ENCODE results near the gene MYH11.

MYH11 gene

GRCh38 chr16:15770512-15770911 lies 86.3 kb downstream of the MYH11 start:
- TF ChIP-seq CTCF (IDR thresholded peaks at IDR 0.05; ENCODE audit: poor library complexity, severe bottlenecking), result no peak
- no peak for DNase-seq (ENCODE audit: low spot score)
- no peak overlapping the region for H3K4me3 ChIP-seq (ENCODE audit: severe bottlenecking)
- no peaks in the 10 kb centered on the region for H3K36me3 ChIP-seq (ENCODE audit: low read depth)
- no peaks in the 10 kb centered on the region for H3K4me1 ChIP-seq (ENCODE audit: insufficient read depth, poor library complexity, severe bottlenecking)
- H3K27ac ChIP-seq (ENCODE audit: poor library complexity, severe bottlenecking), result no peak overlapping the region
- H3K27me3 ChIP-seq (ENCODE audit: insufficient read depth, poor library complexity, severe bottlenecking), result no peaks in the 10 kb centered on the region
- ATAC-seq (ENCODE audit: low read depth), result no peak
- H3K9me3 ChIP-seq (ENCODE audit: severe bottlenecking), result no peaks in the 10 kb centered on the region

- Histone ChIP-seq H3K9me3 (ENCODE audit: severe bottlenecking) (no peaks in the 10 kb centered on the region), H3K27me3 (ENCODE audit: insufficient read depth, poor library complexity, severe bottlenecking) (no peaks in the 10 kb centered on the region), H3K4me1 (ENCODE audit: insufficient read depth, poor library complexity, severe bottlenecking) (no peaks in the 10 kb centered on the region), H3K36me3 (ENCODE audit: low read depth) (no peaks in the 10 kb centered on the region), H3K27ac (ENCODE audit: poor library complexity, severe bottlenecking) (no peak overlapping the region), H3K4me3 (ENCODE audit: severe bottlenecking) (no peak overlapping the region)
- TF ChIP-seq CTCF (IDR thresholded peaks at IDR 0.05; ENCODE audit: poor library complexity, severe bottlenecking), result no peak
- no peak for DNase-seq (ENCODE audit: low spot score)
- no peak for ATAC-seq (ENCODE audit: low read depth)
Measured at GRCh38 chr16:15770107-15770506, 86.7 kb downstream of the MYH11 start.

- H3K4me1 ChIP-seq (ENCODE audit: insufficient read depth, poor library complexity, severe bottlenecking), result no peaks in the 10 kb centered on the region
Measured at GRCh38 chr16:15769239-15769638, 87.6 kb downstream of the MYH11 start.

DNA sequence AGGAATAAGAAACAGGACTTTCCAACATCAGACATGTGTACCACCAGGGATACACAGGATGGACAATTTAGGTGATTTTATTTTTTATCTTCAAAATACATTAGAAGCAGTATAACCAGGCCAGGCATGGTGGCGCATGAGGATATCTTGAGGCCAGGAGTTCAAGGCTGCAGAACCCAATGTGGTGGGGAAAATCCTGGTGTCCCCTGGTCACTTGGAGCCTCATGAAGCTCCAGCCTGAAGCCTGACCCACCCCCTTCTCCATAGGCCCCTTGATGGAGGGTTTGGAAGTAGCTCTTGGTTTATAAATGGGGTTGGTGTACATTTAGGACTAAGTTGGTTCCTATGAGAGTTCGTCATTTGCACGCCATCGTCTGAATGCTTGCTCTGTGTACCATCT lies 88.6 kb downstream of the MYH11 start:
- ATAC-seq (ENCODE audit: low read depth) (no peak), DNase-seq (ENCODE audit: low spot score) (no peak)
- no peaks in the 10 kb centered on the region for H3K4me1 ChIP-seq (ENCODE audit: insufficient read depth, poor library complexity, severe bottlenecking)
- H3K27ac ChIP-seq (ENCODE audit: poor library complexity, severe bottlenecking), result no peak overlapping the region
- H3K4me3 ChIP-seq (ENCODE audit: severe bottlenecking), result no peak overlapping the region
- TF ChIP-seq CTCF (IDR thresholded peaks at IDR 0.05; ENCODE audit: poor library complexity, severe bottlenecking), result no peak
- H3K9me3 ChIP-seq (ENCODE audit: severe bottlenecking), result no peaks in the 10 kb centered on the region
- H3K27me3 ChIP-seq (ENCODE audit: insufficient read depth, poor library complexity, severe bottlenecking), result no peaks in the 10 kb centered on the region
- no peaks in the 10 kb centered on the region for H3K36me3 ChIP-seq (ENCODE audit: low read depth)

More at GRCh38 chr16:15769239-15769638, 87.6 kb downstream of the MYH11 start:
- no peak for ATAC-seq (ENCODE audit: low read depth)
- no peaks in the 10 kb centered on the region for H3K27me3 ChIP-seq (ENCODE audit: insufficient read depth, poor library complexity, severe bottlenecking)
- no peak for DNase-seq (ENCODE audit: low spot score)
- no peak overlapping the region for H3K4me3 ChIP-seq (ENCODE audit: severe bottlenecking)
- H3K36me3 ChIP-seq (ENCODE audit: low read depth), result no peaks in the 10 kb centered on the region
- no peak overlapping the region for H3K27ac ChIP-seq (ENCODE audit: poor library complexity, severe bottlenecking)
- H3K9me3 ChIP-seq (ENCODE audit: severe bottlenecking), result no peaks in the 10 kb centered on the region
- TF ChIP-seq CTCF (IDR thresholded peaks at IDR 0.05; ENCODE audit: poor library complexity, severe bottlenecking), result no peak

DNA sequence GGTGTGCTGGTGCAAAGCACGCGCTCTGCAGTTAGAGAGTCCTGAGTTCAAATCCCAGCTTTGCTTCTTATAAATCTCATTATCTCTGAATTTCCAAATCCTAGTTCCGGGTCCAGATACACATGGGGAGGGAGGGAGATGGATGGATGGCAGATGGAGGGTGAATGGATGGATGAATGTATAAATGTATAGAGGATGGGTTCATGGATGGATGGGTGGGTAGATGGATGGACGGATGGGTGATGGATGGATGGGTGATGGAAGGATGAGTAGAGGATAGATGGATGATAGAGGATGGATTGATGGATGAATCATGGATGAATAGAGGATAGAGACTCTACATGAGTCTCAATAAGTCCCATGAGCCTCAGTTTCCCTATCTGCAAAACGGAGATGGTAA lies 89.9 kb downstream of the MYH11 start:
- Histone ChIP-seq H3K4me1 (ENCODE audit: insufficient read depth, poor library complexity, severe bottlenecking) (no peaks in the 10 kb centered on the region), H3K36me3 (ENCODE audit: low read depth) (no peaks in the 10 kb centered on the region), H3K27ac (ENCODE audit: poor library complexity, severe bottlenecking) (no peak overlapping the region), H3K27me3 (ENCODE audit: insufficient read depth, poor library complexity, severe bottlenecking) (no peaks in the 10 kb centered on the region), H3K9me3 (ENCODE audit: severe bottlenecking) (no peaks in the 10 kb centered on the region), H3K4me3 (ENCODE audit: severe bottlenecking) (no peak overlapping the region)
- DNase-seq (ENCODE audit: low spot score) (no peak), ATAC-seq (ENCODE audit: low read depth) (no peak)
- no peak for TF ChIP-seq CTCF (IDR thresholded peaks at IDR 0.05; ENCODE audit: poor library complexity, severe bottlenecking)

All from RWPE2 (cell line).